ENCODE measurements around the gene CARD11.

Gene CARD11

GRCh38 chr7:2954433-2954853 is 89.2 kb downstream of the CARD11 start:
- TF ChIP-seq CTCF (conservative IDR thresholded peaks at IDR 0.05; ENCODE audit: low read depth, low read length) = no peak
- DNase-seq (ENCODE audit: low read depth) = no peak
- H3K4me3 ChIP-seq (ENCODE audit: low read length) = no peak overlapping the region

GRCh38 chr7:2953588-2954407 is 89.9 kb downstream of the CARD11 start:
- no peak overlapping the region for H3K4me3 ChIP-seq (ENCODE audit: low read length)
- TF ChIP-seq CTCF (conservative IDR thresholded peaks at IDR 0.05; ENCODE audit: low read depth, low read length) = no peak
- DNase-seq (ENCODE audit: low read depth) = no peak

GRCh38 chr7:2953099-2953498 is 90.6 kb downstream of the CARD11 start:
- no peak for TF ChIP-seq CTCF (conservative IDR thresholded peaks at IDR 0.05; ENCODE audit: low read depth, low read length)

GRCh38 chr7:2952316-2952715 is 91.4 kb downstream of the CARD11 start:
- DNase-seq (ENCODE audit: low read depth) = no peak
- no peak for TF ChIP-seq CTCF (conservative IDR thresholded peaks at IDR 0.05; ENCODE audit: low read depth, low read length)
- H3K4me3 ChIP-seq (ENCODE audit: low read length) = no peak overlapping the region

More at GRCh38 chr7:2953099-2953498, 90.6 kb downstream of the CARD11 start:
- no peak overlapping the region for H3K4me3 ChIP-seq (ENCODE audit: low read length)
- no peak for DNase-seq (ENCODE audit: low read depth)

GRCh38 chr7:2950578-2950977 is 93.1 kb downstream of the CARD11 start:
- no peak for TF ChIP-seq CTCF (conservative IDR thresholded peaks at IDR 0.05; ENCODE audit: low read depth, low read length)
- DNase-seq (ENCODE audit: low read depth) = no peak
- H3K4me3 ChIP-seq (ENCODE audit: low read length) = no peak overlapping the region

GRCh38 chr7:2948749-2949148 is 94.9 kb downstream of the CARD11 start:
- TF ChIP-seq CTCF (conservative IDR thresholded peaks at IDR 0.05; ENCODE audit: low read depth, low read length) = no peak
- no peak for DNase-seq (ENCODE audit: low read depth)
- H3K4me3 ChIP-seq (ENCODE audit: low read length) = no peak overlapping the region
